ENCODE measurements around the gene FAIM.
"Not testable (repeated sequence)": the region's sequence is repeated elsewhere in the genome, so short reads cannot be mapped to it uniquely, and the experiment has no call there.

Gene FAIM, protein sequence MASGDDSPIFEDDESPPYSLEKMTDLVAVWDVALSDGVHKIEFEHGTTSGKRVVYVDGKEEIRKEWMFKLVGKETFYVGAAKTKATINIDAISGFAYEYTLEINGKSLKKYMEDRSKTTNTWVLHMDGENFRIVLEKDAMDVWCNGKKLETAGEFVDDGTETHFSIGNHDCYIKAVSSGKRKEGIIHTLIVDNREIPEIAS

DNA sequence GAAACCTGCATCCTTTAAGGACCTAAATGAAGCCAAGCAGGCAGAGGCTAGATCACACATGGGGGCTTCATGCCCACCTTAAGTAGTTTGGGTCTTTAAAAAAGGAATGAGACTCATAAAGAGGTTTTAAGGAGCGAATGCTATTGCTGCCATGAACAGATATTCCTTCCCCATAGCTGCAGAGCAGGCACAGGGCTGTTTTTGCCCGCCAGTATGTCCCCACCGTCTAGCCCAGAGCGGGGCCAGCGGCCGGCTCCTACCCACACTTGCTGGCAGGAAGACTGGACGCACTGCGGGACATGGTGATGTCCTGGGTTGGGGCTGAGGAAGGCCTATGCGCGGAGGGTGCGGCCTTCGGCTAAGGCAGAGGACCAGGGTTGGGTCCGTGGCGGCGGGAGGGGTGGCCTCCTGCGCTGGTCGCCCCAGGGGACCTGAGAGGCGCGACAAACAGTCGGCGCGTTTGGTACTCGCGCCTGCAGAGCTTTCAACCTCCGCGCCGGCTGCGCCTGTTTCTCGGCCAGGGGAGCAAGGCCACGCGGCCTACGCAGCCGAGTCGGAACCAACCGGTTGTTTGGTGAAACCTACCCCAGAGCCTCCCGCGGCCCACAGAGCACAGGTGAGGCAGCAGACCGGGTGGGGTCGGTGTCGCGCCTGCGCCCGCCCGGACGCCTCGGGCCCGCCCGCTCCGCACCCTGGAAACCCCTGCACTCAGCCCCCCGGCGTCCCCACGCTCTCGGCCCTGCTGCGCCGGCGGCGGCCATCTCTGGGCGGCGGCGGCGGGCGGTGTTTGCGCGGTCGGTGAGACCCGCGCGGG is at the start of gene FAIM:
TSS of gene FAIM (plus strand) at position 450 of the 814 bp plus-strand sequence. CDS start 10,956 bp downstream, outside the sequence.
- DNase-seq (ENCODE audit: low spot score) = peak; percentile 76

DNA sequence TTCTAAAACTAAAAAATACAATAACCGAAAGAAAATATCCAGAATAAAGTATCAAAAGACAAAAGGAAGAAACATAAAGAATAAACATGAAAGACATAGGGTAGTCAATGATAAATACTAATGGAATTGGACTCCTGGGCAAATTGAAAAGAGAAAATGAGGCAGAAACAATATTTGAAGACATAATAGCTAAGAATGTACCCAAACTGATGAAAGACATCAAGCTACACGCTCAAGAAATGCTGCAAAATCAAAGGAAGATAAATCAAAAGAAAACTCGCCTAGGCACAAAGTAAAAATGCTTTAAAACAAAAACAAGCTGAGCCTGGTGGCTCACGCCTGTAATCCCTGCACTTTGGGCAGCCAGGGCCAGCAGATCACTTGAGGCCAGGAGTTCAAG is 49.4 kb upstream of the FAIM start:
- DNase-seq (ENCODE audit: low spot score) = no peak

GRCh38 chr3:138560501-138560900 is 48.1 kb upstream of the FAIM start:
- DNase-seq (ENCODE audit: low spot score) = no peak

GRCh38 chr3:138562902-138563301 is 45.7 kb upstream of the FAIM start:
- not testable (repeated sequence) for DNase-seq (ENCODE audit: low spot score)

- not testable (repeated sequence) for DNase-seq (ENCODE audit: low spot score)
Observed at GRCh38 chr3:138566293-138566692, 42.3 kb upstream of the FAIM start.

DNA sequence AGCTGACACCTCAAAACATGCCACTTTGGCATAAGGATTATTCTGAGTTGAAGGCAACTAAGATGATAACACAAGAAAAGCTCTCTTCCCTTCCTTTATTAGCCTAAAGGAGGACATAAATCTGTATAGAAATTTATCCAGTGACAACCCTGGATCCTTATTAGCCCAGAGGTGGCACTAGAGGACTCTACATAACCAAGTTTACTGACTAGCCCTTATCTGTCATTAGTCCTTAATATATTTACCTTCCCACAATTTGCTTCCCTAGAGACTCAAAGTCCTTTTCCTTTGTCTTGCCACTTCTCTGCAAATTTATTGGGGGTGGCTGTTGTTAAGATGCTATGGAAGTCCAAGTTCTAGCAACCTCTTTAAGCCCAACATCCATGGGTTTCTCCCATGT is 41.2 kb upstream of the FAIM start:
- DNase-seq (ENCODE audit: low spot score) = no peak

DNA sequence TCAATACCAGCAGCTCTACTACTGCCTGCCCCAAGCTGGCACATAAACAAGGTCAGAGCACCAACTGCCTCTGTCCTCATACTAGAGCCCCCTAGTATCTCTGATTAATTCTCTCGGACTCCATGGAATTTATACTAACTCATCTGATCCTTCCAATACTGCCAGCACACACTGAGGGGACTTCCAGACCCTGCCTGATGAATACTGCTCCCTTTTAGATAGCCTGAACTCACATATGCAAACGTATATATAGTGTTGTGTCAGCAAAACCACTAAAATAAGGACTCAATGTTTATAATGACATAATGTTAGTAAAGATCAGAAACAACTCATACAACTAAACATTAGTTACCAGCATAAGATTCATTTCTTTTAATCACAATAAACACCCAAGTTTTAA is 39.5 kb upstream of the FAIM start:
- no peak for DNase-seq (ENCODE audit: low spot score)

DNA sequence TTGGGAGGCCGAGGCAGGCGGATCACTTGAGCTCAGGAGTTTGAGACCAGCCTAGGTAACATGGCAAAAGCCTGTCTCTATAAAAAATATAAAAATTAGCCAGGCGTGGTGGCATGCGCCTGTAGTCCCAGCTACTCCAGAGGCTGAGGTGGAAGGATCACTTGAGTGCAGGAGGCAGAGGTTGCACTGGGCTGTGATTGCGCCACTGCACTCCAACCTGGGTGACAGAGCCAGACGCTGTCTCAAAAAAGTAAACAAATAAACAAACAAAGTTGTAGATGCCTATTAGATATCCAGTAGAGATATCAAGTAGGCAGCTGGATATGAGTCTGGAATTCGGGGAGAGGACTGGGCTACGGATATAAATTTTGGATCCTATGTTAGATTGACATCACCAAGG is 38.9 kb upstream of the FAIM start:
- not testable (repeated sequence) for DNase-seq (ENCODE audit: low spot score)

GRCh38 chr3:138573138-138573537 is 35.4 kb upstream of the FAIM start:
- no peak for DNase-seq (ENCODE audit: low spot score)

GRCh38 chr3:138578141-138578540 is 30.4 kb upstream of the FAIM start:
- no peak for DNase-seq (ENCODE audit: low spot score)

DNA sequence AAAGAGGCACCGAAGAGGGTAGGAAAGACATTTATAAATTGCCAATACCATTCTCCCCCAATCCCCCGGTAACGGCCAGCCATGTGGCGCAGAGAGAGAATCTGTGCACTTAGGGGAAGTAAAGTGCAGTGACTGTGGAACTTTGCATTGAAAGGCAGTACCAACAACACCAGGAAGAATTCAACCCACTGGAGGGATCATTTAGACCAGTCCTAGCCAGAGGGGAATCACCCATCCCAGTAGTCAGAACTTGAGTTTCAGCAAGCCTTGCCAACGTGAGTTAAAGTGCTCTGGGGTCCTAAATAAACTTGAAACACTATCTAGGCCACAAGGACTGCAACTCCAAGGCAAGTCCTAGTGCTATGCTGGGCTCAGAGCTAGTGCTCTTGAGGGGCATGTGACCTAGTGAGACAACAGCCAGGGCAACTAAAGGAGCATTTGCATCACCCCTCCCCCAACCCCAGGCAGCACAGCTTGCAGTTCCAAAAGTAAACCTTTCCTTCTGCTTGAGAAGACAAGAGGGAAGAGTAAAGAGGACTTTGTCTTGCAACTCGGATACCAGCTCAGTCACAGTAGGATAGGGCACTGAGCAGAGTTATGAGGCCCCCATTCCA is 29.5 kb upstream of the FAIM start:
- DNase-seq (ENCODE audit: low spot score) = no peak

- DNase-seq (ENCODE audit: low spot score) = no peak
Observed at GRCh38 chr3:138587374-138587773, 21.2 kb upstream of the FAIM start.

DNA sequence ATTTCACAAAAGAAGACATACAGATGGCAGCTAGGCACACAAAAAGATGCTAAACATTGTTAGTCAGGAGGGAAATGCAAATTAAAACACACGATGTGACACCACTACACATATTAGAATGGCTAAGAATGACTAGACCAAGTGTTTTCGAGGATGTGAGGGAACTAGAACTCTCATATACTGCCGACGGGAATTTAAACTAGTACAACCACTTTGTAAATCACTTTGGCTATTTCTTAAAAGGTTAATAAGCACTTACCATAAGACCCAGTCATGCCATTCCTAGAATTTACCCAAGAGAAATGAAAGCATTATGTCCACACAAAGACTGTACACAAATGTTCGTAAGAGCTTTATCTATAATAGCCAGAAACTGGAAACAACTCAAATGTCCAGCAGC is 20.1 kb upstream of the FAIM start:
- DNase-seq (ENCODE audit: low spot score) = no peak

- DNase-seq (ENCODE audit: low spot score) = no peak
Observed at GRCh38 chr3:138591392-138591791, 17.2 kb upstream of the FAIM start.

DNA sequence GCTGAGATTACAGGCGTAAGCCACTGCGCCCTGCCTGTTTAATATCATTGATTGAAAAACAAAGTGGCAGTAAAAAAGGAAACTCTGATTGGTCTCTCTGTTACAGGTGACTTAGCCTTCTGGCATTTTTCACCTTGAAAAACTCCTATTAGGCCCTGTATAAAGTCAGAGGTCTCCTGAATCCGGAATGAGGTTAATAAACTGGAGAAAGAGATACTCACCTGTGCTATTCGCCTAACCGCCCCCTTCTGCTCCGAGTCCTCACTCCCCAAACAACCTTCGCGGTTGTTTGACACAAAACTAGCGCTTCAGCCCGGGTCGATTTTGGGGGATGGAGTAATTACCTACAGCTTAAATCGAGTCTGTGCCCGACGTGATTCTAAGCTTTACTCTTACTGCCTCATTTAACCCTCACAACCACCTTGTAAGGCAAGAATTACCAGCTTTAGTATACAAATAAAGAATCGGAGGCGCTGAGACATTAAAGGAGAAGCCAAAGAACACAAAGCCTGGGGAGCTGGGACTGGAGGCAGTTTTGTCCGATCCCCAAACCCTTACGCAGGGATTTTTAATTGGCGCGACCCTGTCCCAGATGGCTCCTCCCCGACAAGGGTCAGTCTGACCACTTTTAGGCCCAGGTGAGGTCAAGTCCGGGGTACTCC is 15.0 kb upstream of the FAIM start:
- peak; percentile 49 for DNase-seq (ENCODE audit: low spot score)

GRCh38 chr3:138594150-138594934 is 14.2 kb upstream of the FAIM start, which contains the start of gene CEP70:
Gene CEP70, minus strand, starts transcription at chr3:138594260. Its CDS starts 21,333 bp downstream, at chr3:138572927.
- peak; percentile 95 for DNase-seq (ENCODE audit: low spot score)

- no peak for DNase-seq (ENCODE audit: low spot score)
Observed at GRCh38 chr3:138594935-138595610, 13.5 kb upstream of the FAIM start.

DNA sequence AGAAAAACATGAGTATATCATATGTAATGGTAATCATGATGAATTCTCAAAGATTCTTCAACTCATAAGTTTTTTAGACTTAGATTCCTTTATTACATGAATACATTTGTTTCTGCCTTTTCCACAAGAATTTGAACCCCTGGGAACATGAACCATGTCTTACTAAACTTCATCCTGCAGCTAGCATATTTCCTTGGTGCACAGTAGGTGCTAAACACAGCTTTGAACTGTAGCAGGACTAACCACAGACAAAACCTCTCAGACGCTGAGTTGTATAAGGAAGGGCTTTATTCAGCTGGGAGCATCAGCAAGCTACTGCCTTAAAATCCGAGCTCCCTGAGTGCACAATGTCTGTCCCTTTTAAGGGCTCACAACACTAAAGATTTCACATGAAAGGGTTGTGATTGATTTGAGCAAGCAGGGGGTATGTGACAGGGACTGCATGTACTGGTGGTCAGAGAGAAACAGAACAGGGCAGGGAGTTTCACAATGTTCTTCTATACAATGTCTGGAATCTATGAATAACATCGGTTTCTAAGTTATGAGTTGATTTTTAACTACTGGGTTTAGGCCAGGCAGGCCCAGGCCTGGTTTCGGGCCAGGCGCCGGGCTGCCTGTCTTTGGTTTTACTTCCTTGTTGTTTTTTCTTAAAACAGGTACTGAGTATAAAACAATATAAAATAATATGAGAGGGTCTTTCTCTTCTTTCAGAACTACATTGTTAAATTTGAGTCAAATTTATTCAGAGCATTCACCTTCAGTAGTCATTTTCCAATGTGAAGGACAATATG is 11.2 kb upstream of the FAIM start:
- not testable (repeated sequence) for DNase-seq (ENCODE audit: low spot score)

GRCh38 chr3:138598534-138598933 is 10.0 kb upstream of the FAIM start:
- DNase-seq (ENCODE audit: low spot score) = no peak

DNA sequence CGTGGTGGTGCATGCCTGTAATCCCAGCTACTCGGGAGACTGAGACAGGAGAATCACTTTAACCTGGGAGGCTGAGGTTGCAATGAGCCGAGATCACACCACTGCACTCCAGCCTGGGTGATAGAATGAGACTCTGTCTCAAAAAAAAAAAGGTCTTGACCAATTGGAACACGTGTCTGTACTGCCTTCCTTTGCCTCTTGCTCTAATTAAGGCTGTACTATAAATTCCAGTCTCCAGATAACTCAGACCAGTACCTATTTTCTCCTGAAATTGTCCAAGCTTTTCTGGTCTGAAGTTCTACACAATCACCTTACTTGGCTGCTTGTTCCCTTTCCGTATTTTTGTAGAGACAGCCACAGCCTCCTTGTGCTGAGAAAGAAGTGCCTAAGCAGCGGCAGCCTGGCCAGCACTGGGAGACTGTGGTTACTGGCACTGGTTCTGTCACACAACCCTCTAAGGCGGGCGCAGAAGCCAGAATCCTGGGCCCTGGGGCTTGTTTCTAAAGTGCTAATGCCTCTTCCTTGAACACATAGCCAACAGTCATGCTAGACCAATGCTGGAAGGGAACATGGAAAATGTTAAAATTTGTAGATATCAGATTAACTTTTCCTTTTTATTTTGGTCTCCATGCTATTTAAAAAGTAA is 8.3 kb upstream of the FAIM start:
- DNase-seq (ENCODE audit: low spot score) = no peak
